Endodermal cell (in vitro differentiated cells): ENCODE measurements around the gene PRPF38B. TPM values are rescaled to one million over a fixed set of nuclear protein-coding genes. Genes with fewer than 3 reads are reported as not detected.
A peak's percentile ranks its signal among the peaks of the same experiment; 100 is the strongest.

ENCODE experiments used
- DNase-seq: peaks from one replicate; pipeline ENCODE4 v3.0.0-alpha.2; 2017
- H3K27ac ChIP-seq: 2 replicates; pipeline ENCODE4 v1.5.1; 2013; ENCODE audit warnings: mild to moderate bottlenecking, low read depth, low read length, moderate library complexity
- H3K27me3 ChIP-seq: 2 replicates; pipeline ENCODE4 v1.6.1; 2013; ENCODE audit warnings: mild to moderate bottlenecking, low read length, moderate library complexity; ENCODE audit not compliant: insufficient read depth, control insufficient read depth, poor library complexity, severe bottlenecking
- H3K36me3 ChIP-seq: 2 replicates; pipeline ENCODE4 v1.7.0; 2013; ENCODE audit warnings: mild to moderate bottlenecking, low read length, moderate library complexity; ENCODE audit not compliant: control insufficient read depth, insufficient read depth
- H3K4me1 ChIP-seq: one replicate; pipeline ENCODE4 v1.7.0; 2013; ENCODE audit warnings: low read length; ENCODE audit not compliant: control insufficient read depth, insufficient read depth
- H3K4me3 ChIP-seq: 2 replicates; pipeline ENCODE4 v1.5.1; 2013; ENCODE audit warnings: mild to moderate bottlenecking, low read length, moderate library complexity
- H3K9ac ChIP-seq: 2 replicates; pipeline ENCODE4 v1.6.1; 2013; ENCODE audit warnings: mild to moderate bottlenecking, low read length, moderate library complexity; ENCODE audit not compliant: poor library complexity, severe bottlenecking; ENCODE audit errors: extremely low read depth
- H3K9me3 ChIP-seq: 2 replicates; pipeline ENCODE4 v1.6.1; 2013; ENCODE audit warnings: mild to moderate bottlenecking, low read length, moderate library complexity; ENCODE audit not compliant: control insufficient read depth
- H3K27ac Mint-ChIP-seq: 2 replicates; pipeline ENCODE4 v1.8.0; 2020; ENCODE audit warnings: mixed read lengths
- H3K27me3 Mint-ChIP-seq: 2 replicates; pipeline ENCODE4 v1.8.0; 2021; ENCODE audit warnings: mild to moderate bottlenecking, mixed read lengths; ENCODE audit not compliant: insufficient read depth
- H3K36me3 Mint-ChIP-seq: 2 replicates; pipeline ENCODE4 v1.8.0; 2020; ENCODE audit warnings: low read depth, mixed read lengths
- H3K4me1 Mint-ChIP-seq: 2 replicates; pipeline ENCODE4 v1.8.0; 2020; ENCODE audit warnings: mixed read lengths
- H3K4me3 Mint-ChIP-seq: 2 replicates; pipeline ENCODE4 v1.8.0; 2020; ENCODE audit warnings: mild to moderate bottlenecking, moderate library complexity, mixed read lengths
- H3K9me3 Mint-ChIP-seq: 2 replicates; pipeline ENCODE4 v1.8.0; 2020; ENCODE audit warnings: mild to moderate bottlenecking, mixed read lengths
- CTCF ChIP-seq: fragments of 200-600 bp; sonication (generic); conservative IDR thresholded peaks from 2 replicates; pipeline ENCODE4 v1.5.0; 2021; ENCODE audit warnings: antibody characterized with exemption, mild to moderate bottlenecking
- WGBS, 2 experiments: methylation state at CpG; one replicate each; pipeline versions ENCODE4 v1.1.5 to v1.1.7; 2013; ENCODE audit warnings: missing lambda C conversion rate in 2 of 2, mixed read lengths in 1 of 2; ENCODE audit not compliant: insufficient coverage in 1 of 2, insufficient read length in 1 of 2; 5-methylcytosine and 5-hydroxymethylcytosine counted together
- total RNA-seq, 2 donors: library from RNA; stranded (reverse); fragmentation: NEBNext Ultra II Directional in 1 of 2; extraction: Animal tissue kit (Norgen Biotek cat#: 25700) in 1 of 2; gene quantifications; 2 replicates in 1 of 2; 3 replicates in 1 of 2; pipeline ENCODE4 v1.2.1, GENCODE V29; 2021

The PRPF38B gene
- total RNA-seq, 2 donors from 2014 or later: 45.0 to 47.3 TPM

GRCh38 chr1:108661030-108661609 lies 31.0 kb upstream of the PRPF38B start, which contains the start of gene HENMT1:
Gene HENMT1 (minus strand): TSS chr1:108661093. CDS start chr1:108659884, 1,209 bp downstream.
- Mint-ChIP-seq H3K36me3 (no peaks in the 10 kb centered on the region), H3K27me3 (peaks cover 26% of the 10 kb centered on the region), H3K4me3 (peak within 1 kb of the TSS; percentile 59), H3K27ac (peak within 1 kb of the TSS; percentile 64), H3K9me3 (peaks cover 4% of the 10 kb centered on the region), H3K4me1 (no peaks in the 10 kb centered on the region)
- TF ChIP-seq CTCF: no peak
- Histone ChIP-seq H3K9ac (peak within 1 kb of the TSS; percentile 11), H3K27ac (peak within 1 kb of the TSS; percentile 38), H3K27me3 (peaks cover 26% of the 10 kb centered on the region), H3K4me1 (no peaks in the 10 kb centered on the region), H3K4me3 (peak within 1 kb of the TSS; percentile 73), H3K9me3 (peaks cover 7% of the 10 kb centered on the region), H3K36me3 (no peaks in the 10 kb centered on the region)
- 13 to 15% methylated on average over 36 to 81 of the region's 81 CpGs for WGBS, 2 experiments
- peak; percentile 89 for DNase-seq

DNA sequence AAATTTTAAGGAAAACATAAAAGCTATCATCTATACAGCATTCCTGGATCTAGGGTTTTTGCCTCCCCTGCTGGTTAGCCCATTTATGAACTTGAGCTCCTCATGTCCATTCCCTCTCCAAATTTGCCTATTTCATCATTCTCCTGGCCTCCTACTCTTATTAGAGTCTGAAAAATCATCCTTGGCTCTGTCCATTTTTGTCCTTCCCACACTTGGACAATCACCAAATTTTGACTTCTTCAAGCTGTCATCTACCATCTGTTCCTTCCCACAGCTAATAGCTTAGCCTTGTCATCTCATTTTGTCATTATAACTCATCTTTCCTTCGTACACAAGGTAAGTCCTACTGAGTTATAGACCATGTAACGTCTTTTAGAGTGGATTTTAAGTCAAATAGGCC lies 29.0 kb upstream of the PRPF38B start:
- Histone ChIP-seq H3K27ac (no peak overlapping the region), H3K27me3 (peaks cover 26% of the 10 kb centered on the region), H3K4me1 (no peaks in the 10 kb centered on the region), H3K36me3 (no peaks in the 10 kb centered on the region), H3K9me3 (peaks cover 7% of the 10 kb centered on the region), H3K9ac (no peak overlapping the region), H3K4me3 (no peak overlapping the region)
- no peak for TF ChIP-seq CTCF
- Mint-ChIP-seq H3K36me3 (no peaks in the 10 kb centered on the region), H3K4me3 (no peak overlapping the region), H3K27me3 (peaks cover 26% of the 10 kb centered on the region), H3K27ac (no peak overlapping the region), H3K4me1 (no peaks in the 10 kb centered on the region), H3K9me3 (peaks cover 10% of the 10 kb centered on the region)
- no peak for DNase-seq
- WGBS, 2 experiments: 93% methylated on average over 2 of the region's 2 CpGs; no CpG with 5 or more reads in 1 of the 2 experiments

DNA sequence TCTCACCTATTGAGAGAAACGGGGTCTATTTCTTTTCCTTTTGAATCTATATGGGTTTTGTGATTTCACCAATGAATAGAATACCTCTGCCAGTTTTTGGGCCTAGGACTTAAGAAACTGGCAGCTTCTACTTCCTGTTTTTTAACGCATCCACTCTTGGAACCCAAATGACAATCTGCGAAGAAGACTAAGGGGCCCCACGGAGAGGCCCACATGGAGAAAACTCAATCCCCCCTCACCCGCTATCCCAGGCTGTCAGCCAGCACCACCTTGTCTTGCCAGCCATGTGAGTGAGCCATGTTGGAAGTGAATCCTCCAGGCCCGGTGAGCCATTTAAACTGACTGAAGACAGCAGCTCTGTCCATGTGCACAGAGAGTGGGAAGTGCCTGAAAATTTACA lies 27.6 kb upstream of the PRPF38B start:
- TF ChIP-seq CTCF: no peak

More for the DNA sequence above, 27.6 kb upstream of the PRPF38B start:
- Mint-ChIP-seq H3K36me3 (no peaks in the 10 kb centered on the region), H3K27me3 (peaks cover 26% of the 10 kb centered on the region), H3K4me1 (no peaks in the 10 kb centered on the region), H3K27ac (no peak overlapping the region), H3K4me3 (no peak overlapping the region), H3K9me3 (peaks cover 16% of the 10 kb centered on the region)
- WGBS, 2 experiments: 86 to 92% methylated on average over 2 to 6 of the region's 6 CpGs
- H3K4me3 ChIP-seq: no peak overlapping the region
- DNase-seq: no peak
- H3K27ac ChIP-seq: no peak overlapping the region
- H3K9ac ChIP-seq: no peak overlapping the region
- H3K4me1 ChIP-seq: no peaks in the 10 kb centered on the region
- H3K27me3 ChIP-seq: peaks cover 26% of the 10 kb centered on the region
- no peaks in the 10 kb centered on the region for H3K36me3 ChIP-seq
- H3K9me3 ChIP-seq: peaks cover 12% of the 10 kb centered on the region
